Panc1 (cell line): ENCODE results near the gene PGBD5. TPM values are rescaled to one million over a fixed set of nuclear protein-coding genes. Genes with fewer than 3 reads are reported as not detected.

Experiments
- ATAC-seq: fragments of 200-7000 bp; cut with Tn5 transposase; 2 replicates; pipeline ENCODE4 v1.9.1; 2020; ENCODE audit warnings: mild to moderate bottlenecking, moderate library complexity
- BruUV-seq: library from RNA; stranded (reverse); fragments of 400-500 nt; replicated peaks from 2 replicates; lab custom pipeline; 2021; lab: Mats Ljungman, UMichigan
- CTCF ChIA-PET: fragments of 300-600 bp; sonication (Branson Sonifier 250); formaldehyde crosslinking; loops from one replicate; lab custom pipeline; 2022; ENCODE audit warnings: antibody characterized with exemption; lab: Charles Lee
- POLR2A ChIA-PET: fragments of 300-600 bp; sonication (Branson Sonifier 250); formaldehyde crosslinking; loops from one replicate; lab custom pipeline; 2022; ENCODE audit warnings: antibody characterized with exemption; lab: Charles Lee
- DNase-seq: peaks from one replicate; pipeline ENCODE4 v3.0.0-alpha.2; 2010; ENCODE audit warnings: low read depth, low spot score
- H3K27ac ChIP-seq: 2 replicates; pipeline ENCODE4 v1.5.1; 2011; ENCODE audit warnings: mild to moderate bottlenecking, low read length, inconsistent platforms
- H3K27me3 ChIP-seq: fragments of 200-500 bp; sonication (Bioruptor generic); 2 replicates; pipeline ENCODE4 v1.6.0; 2014; ENCODE audit warnings: low read length, inconsistent platforms; ENCODE audit not compliant: control insufficient read depth, insufficient read depth
- H3K36me3 ChIP-seq: fragments of 200-500 bp; sonication (Bioruptor generic); 2 replicates; pipeline ENCODE4 v1.5.1; 2014; ENCODE audit warnings: inconsistent platforms, mild to moderate bottlenecking, low read length, moderate library complexity; ENCODE audit not compliant: control insufficient read depth, insufficient read depth
- H3K4me1 ChIP-seq: 2 replicates; pipeline ENCODE4 v1.5.1; 2011; ENCODE audit warnings: inconsistent platforms, mild to moderate bottlenecking, low read length, moderate library complexity; ENCODE audit not compliant: control insufficient read depth, insufficient read depth
- H3K4me3 ChIP-seq, 2 experiments: 2 replicates each; pipeline ENCODE4 v1.5.1; 2011 to 2012; ENCODE audit warnings: low read depth in 2 of 2, low read length in 2 of 2, mild to moderate bottlenecking in 2 of 2, inconsistent platforms in 1 of 2, moderate library complexity in 1 of 2
- H3K9me3 ChIP-seq: fragments of 200-500 bp; sonication (Bioruptor generic); 2 replicates; pipeline ENCODE4 v1.5.1; 2014; ENCODE audit warnings: low read depth, mild to moderate bottlenecking, inconsistent platforms, low read length, moderate library complexity; ENCODE audit not compliant: control insufficient read depth, insufficient read depth
- CTCF ChIP-seq: fragments of 450-650 bp; IDR thresholded peaks from 2 replicates; pipeline ENCODE4 v1.5.1; 2017; ENCODE audit warnings: mild to moderate bottlenecking
- POLR2AphosphoS5 ChIP-seq: IDR thresholded peaks from 2 replicates; pipeline ENCODE4 v1.6.1; 2012; ENCODE audit warnings: mild to moderate bottlenecking, low read depth, low read length, moderate library complexity
- REST ChIP-seq, 2 experiments: IDR thresholded peaks; 2 replicates each; pipeline ENCODE4 v1.6.1; 2011 to 2012; ENCODE audit warnings: low read depth in 2 of 2, control low read depth in 1 of 2, low read length in 1 of 2, mild to moderate bottlenecking in 1 of 2, moderate library complexity in 1 of 2; ENCODE audit not compliant: insufficient read depth in 1 of 2
- SIN3A ChIP-seq: IDR thresholded peaks from 2 replicates; pipeline ENCODE4 v1.6.1; 2012; ENCODE audit warnings: low read depth, mild to moderate bottlenecking, low read length, moderate library complexity, borderline replicate concordance; ENCODE audit not compliant: insufficient read depth
- TCF7L2 ChIP-seq: IDR thresholded peaks from 2 replicates; pipeline ENCODE4 v1.6.1; 2011; ENCODE audit warnings: mild to moderate bottlenecking, low read depth, low read length, inconsistent platforms
- in situ Hi-C: cut with HindIII; loops from 2 replicates; pipeline ENCODE4 v1.10.0; 2016; ENCODE audit warnings: low sequenced_read_pairs, low pct_unique_long_range_greater_than_20kb
- intact Hi-C: fragments of 100-400 bp; cut with micrococcal nuclease; formaldehyde crosslinking; loops from one replicate; pipeline ENCODE4 v1.10.0; 2022; ENCODE audit not compliant: unreplicated experiment
- total RNA-seq: library from RNA; stranded (reverse); gene quantifications from one replicate; pipeline ENCODE4 v1.2.1, GENCODE V29; 2021; ENCODE audit not compliant: unreplicated experiment

PGBD5 gene
- total RNA-seq, 1 experiment from 2014 or later = 0.05 TPM

- CTCF ChIA-PET = no interaction called here
- Histone ChIP-seq H3K9me3 (no peaks in the 10 kb centered on the region), H3K4me3 (no peak overlapping the region), H3K27ac (no peak overlapping the region), H3K4me1 (no peaks in the 10 kb centered on the region), H3K36me3 (no peaks in the 10 kb centered on the region), H3K27me3 (peaks cover 7% of the 10 kb centered on the region)
- no TSS peak for BruUV-seq
- DNase-seq (no peak), ATAC-seq (no peak)
- TF ChIP-seq CTCF (no peak), SIN3A (no peak), POLR2AphosphoS5 (no peak), REST (IDR thresholded peaks at IDR 0.05; ENCODE audit: insufficient read depth in 1 of 2, low read depth in 2 of 2, low read length in 1 of 2) (no peak), TCF7L2 (no peak)
- POLR2A ChIA-PET = no interaction called here
- intact Hi-C loops (no loop called here), in situ Hi-C loops (no loop called here)
Measured at GRCh38 chr1:230342699-230343098, 83.4 kb downstream of the PGBD5 start.

GRCh38 chr1:230342019-230342418, 84.1 kb downstream of the PGBD5 start:
- Histone ChIP-seq H3K27ac (no peak overlapping the region), H3K27me3 (peaks cover 7% of the 10 kb centered on the region), H3K4me3 (no peak overlapping the region), H3K36me3 (no peaks in the 10 kb centered on the region), H3K4me1 (no peaks in the 10 kb centered on the region), H3K9me3 (no peaks in the 10 kb centered on the region)
- TF ChIP-seq TCF7L2 = no peak
- TF ChIP-seq CTCF = no peak
- TF ChIP-seq REST (IDR thresholded peaks at IDR 0.05; ENCODE audit: insufficient read depth in 1 of 2, low read depth in 2 of 2, low read length in 1 of 2) = no peak
- no peak for TF ChIP-seq POLR2AphosphoS5
- no peak for TF ChIP-seq SIN3A
- intact Hi-C loops (no loop called here), in situ Hi-C loops (no loop called here)
- DNase-seq (no peak), ATAC-seq (no peak)
- BruUV-seq = no TSS peak
- CTCF ChIA-PET = no interaction called here
- POLR2A ChIA-PET = no interaction called here
